ENCODE results near the gene TAS1R2.
A peak's percentile ranks its signal among the peaks of the same experiment; 100 is the strongest.

TAS1R2 gene

GRCh38 chr1:18823438-18823837 is 36.0 kb downstream of the TAS1R2 start:
- peaks cover 2% of the 10 kb centered on the region for H3K27me3 ChIP-seq (replicated peaks; ENCODE audit: control insufficient read depth, insufficient read depth, low read length)
- no peak for TF ChIP-seq CTCF (IDR thresholded peaks at IDR 0.05; ENCODE audit: insufficient read depth, low read length, poor library complexity, severe bottlenecking)
- H3K4me3 ChIP-seq (replicated peaks; ENCODE audit: low read depth, low read length) = no peak overlapping the region
- no peak for DNase-seq (ENCODE audit: extremely low read depth, insufficient read length)
- H3K36me3 ChIP-seq (ENCODE audit: control insufficient read depth, insufficient read depth, low read length) = no peaks in the 10 kb centered on the region

- Histone ChIP-seq H3K4me3 (replicated peaks; ENCODE audit: low read depth, low read length) (no peak overlapping the region), H3K36me3 (ENCODE audit: control insufficient read depth, insufficient read depth, low read length) (no peaks in the 10 kb centered on the region), H3K27me3 (replicated peaks; ENCODE audit: control insufficient read depth, insufficient read depth, low read length) (peaks cover 2% of the 10 kb centered on the region)
- peak; percentile 15 for DNase-seq (ENCODE audit: extremely low read depth, insufficient read length)
- TF ChIP-seq CTCF (IDR thresholded peaks at IDR 0.05; ENCODE audit: insufficient read depth, low read length, poor library complexity, severe bottlenecking) = peak; percentile 95
These were observed 38.4 kb downstream of the TAS1R2 start for GRCh38 chr1:18820791-18821641.

GRCh38 chr1:18819986-18820790 is 39.3 kb downstream of the TAS1R2 start:
- peaks cover 2% of the 10 kb centered on the region for H3K27me3 ChIP-seq (replicated peaks; ENCODE audit: control insufficient read depth, insufficient read depth, low read length)
- no peak overlapping the region for H3K4me3 ChIP-seq (replicated peaks; ENCODE audit: low read depth, low read length)
- TF ChIP-seq CTCF (IDR thresholded peaks at IDR 0.05; ENCODE audit: insufficient read depth, low read length, poor library complexity, severe bottlenecking) = no peak
- no peaks in the 10 kb centered on the region for H3K36me3 ChIP-seq (ENCODE audit: control insufficient read depth, insufficient read depth, low read length)
- no peak for DNase-seq (ENCODE audit: extremely low read depth, insufficient read length)

GRCh38 chr1:18819203-18819602 is 40.3 kb downstream of the TAS1R2 start:
- H3K27me3 ChIP-seq (replicated peaks; ENCODE audit: control insufficient read depth, insufficient read depth, low read length) = peaks cover 2% of the 10 kb centered on the region
- DNase-seq (ENCODE audit: extremely low read depth, insufficient read length) = no peak
- TF ChIP-seq CTCF (IDR thresholded peaks at IDR 0.05; ENCODE audit: insufficient read depth, low read length, poor library complexity, severe bottlenecking) = no peak

DNA sequence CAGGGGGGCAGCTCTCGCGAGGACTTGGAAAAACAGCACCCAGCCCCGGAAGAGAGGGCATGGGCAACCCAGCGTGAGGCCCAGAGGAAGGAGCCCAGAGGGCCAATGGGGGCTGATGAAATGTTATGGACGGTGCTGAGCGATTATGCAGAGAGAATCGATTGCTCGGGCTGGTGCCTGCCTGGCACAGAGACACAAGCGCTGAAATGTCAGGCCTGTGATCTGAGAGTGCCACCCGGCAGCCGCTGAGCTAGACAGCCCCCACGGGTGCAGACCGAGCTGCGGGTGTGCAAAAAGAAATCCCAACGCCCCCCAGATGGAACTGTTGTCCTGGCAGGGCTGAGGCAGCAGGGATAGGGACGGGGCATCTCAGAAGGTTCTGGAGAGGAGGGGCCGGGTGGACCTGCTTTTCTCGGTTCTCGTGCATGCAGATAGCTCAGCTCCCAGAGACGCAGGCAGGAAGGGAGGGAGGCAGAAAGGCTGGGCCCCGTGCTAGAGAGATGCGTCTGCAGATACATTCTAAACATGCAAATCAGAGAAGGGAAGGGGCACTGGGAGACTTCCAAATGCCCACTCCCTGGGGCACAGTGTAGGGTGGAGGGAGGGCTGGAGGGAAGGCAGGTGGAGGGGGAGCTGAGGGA is 41.5 kb downstream of the TAS1R2 start:
- no peak for TF ChIP-seq CTCF (IDR thresholded peaks at IDR 0.05; ENCODE audit: insufficient read depth, low read length, poor library complexity, severe bottlenecking)
- no peaks in the 10 kb centered on the region for H3K36me3 ChIP-seq (ENCODE audit: control insufficient read depth, insufficient read depth, low read length)
- H3K4me3 ChIP-seq (replicated peaks; ENCODE audit: low read depth, low read length) = no peak overlapping the region
- H3K27me3 ChIP-seq (replicated peaks; ENCODE audit: control insufficient read depth, insufficient read depth, low read length) = peaks cover 2% of the 10 kb centered on the region
- no peak for DNase-seq (ENCODE audit: extremely low read depth, insufficient read length)

More at GRCh38 chr1:18819203-18819602, 40.3 kb downstream of the TAS1R2 start:
- no peak overlapping the region for H3K4me3 ChIP-seq (replicated peaks; ENCODE audit: low read depth, low read length)
- H3K36me3 ChIP-seq (ENCODE audit: control insufficient read depth, insufficient read depth, low read length) = no peaks in the 10 kb centered on the region

Measured in GM06990 (cell line).